EL (cell line): ENCODE data around the gene KPNB1.

Source experiments
- DNase-seq: peaks from one replicate; pipeline ENCODE4 v3.0.0-alpha.2; 2016

Gene KPNB1

GRCh38 chr17:47638903-47639302, 10.8 kb upstream of the KPNB1 start:
- no peak for DNase-seq

- DNase-seq, result no peak
Measured at GRCh38 chr17:47640076-47640475, 9.6 kb upstream of the KPNB1 start.

- no peak for DNase-seq
Measured at GRCh38 chr17:47641202-47641601, 8.5 kb upstream of the KPNB1 start.

- DNase-seq, result no peak
Measured at GRCh38 chr17:47643116-47643515, 6.6 kb upstream of the KPNB1 start.

- no peak for DNase-seq
Measured at GRCh38 chr17:47644324-47644723, 5.4 kb upstream of the KPNB1 start.

- no peak for DNase-seq
Measured at GRCh38 chr17:47649972-47650524, 329 bp downstream of the KPNB1 start.

GRCh38 chr17:47650525-47651522, 1.1 kb downstream of the KPNB1 start:
- peak; percentile 97 for DNase-seq

GRCh38 chr17:47651704-47652103, 2.0 kb downstream of the KPNB1 start:
- DNase-seq, result no peak

GRCh38 chr17:47652570-47652969, 2.9 kb downstream of the KPNB1 start:
- no peak for DNase-seq

- no peak for DNase-seq
Measured at GRCh38 chr17:47653442-47653841, 3.7 kb downstream of the KPNB1 start.

GRCh38 chr17:47654991-47655390, 5.3 kb downstream of the KPNB1 start:
- no peak for DNase-seq

GRCh38 chr17:47660064-47660492, 10.4 kb downstream of the KPNB1 start:
- DNase-seq, result no peak

- DNase-seq, result peak; percentile 66
Measured at GRCh38 chr17:47663912-47664623, 14.3 kb downstream of the KPNB1 start.

GRCh38 chr17:47664624-47664941, 14.9 kb downstream of the KPNB1 start:
- no peak for DNase-seq

GRCh38 chr17:47665655-47666054, 15.9 kb downstream of the KPNB1 start:
- no peak for DNase-seq

- no peak for DNase-seq
Measured at GRCh38 chr17:47669081-47669480, 19.4 kb downstream of the KPNB1 start.

- DNase-seq, result no peak
Measured at GRCh38 chr17:47670064-47670463, 20.3 kb downstream of the KPNB1 start.

- no peak for DNase-seq
Measured at GRCh38 chr17:47674499-47674898, 24.8 kb downstream of the KPNB1 start.

- no peak for DNase-seq
Measured at GRCh38 chr17:47675380-47676198, 25.9 kb downstream of the KPNB1 start.

GRCh38 chr17:47676199-47676472, 26.4 kb downstream of the KPNB1 start:
- no peak for DNase-seq

GRCh38 chr17:47676510-47677165, 26.9 kb downstream of the KPNB1 start:
- DNase-seq, result no peak

GRCh38 chr17:47678196-47678595, 28.5 kb downstream of the KPNB1 start:
- DNase-seq, result no peak

GRCh38 chr17:47682138-47682537, 32.4 kb downstream of the KPNB1 start:
- no peak for DNase-seq
